ENCODE data around the gene TMEM218. TPM values are rescaled to one million over a fixed set of nuclear protein-coding genes. Genes with fewer than 3 reads are reported as not detected.

Gene TMEM218
- total and polyA plus RNA-seq, 5 donors from 2014 or later, result 9.7 to 42.8 (median 40.1) TPM

- Histone ChIP-seq H3K27me3 (ENCODE audit: control insufficient read depth, insufficient read depth, low read length) (no peaks in the 10 kb centered on the region), H3K9me3 (ENCODE audit: control insufficient read depth in 2 of 2, low read length in 2 of 2) (no peaks in the 10 kb centered on the region), H3K4me3 (ENCODE audit: low read depth, low read length) (no peak overlapping the region), H3K36me3 (ENCODE audit: control insufficient read depth, insufficient read depth, low read length) (no peaks in the 10 kb centered on the region), H3K4me1 (ENCODE audit: control insufficient read depth, insufficient read depth, low read length, poor library complexity, severe bottlenecking) (no peaks in the 10 kb centered on the region), H3K27ac (ENCODE audit: insufficient read depth, low read length, poor library complexity, severe bottlenecking) (no peak overlapping the region)
- Mint-ChIP-seq H3K27ac (no peak overlapping the region), H3K36me3 (no peaks in the 10 kb centered on the region), H3K4me1 (no peaks in the 10 kb centered on the region), H3K27me3 (no peaks in the 10 kb centered on the region), H3K4me3 (no peak overlapping the region), H3K9me3 (no peaks in the 10 kb centered on the region)
- DNase-seq (no peak), ATAC-seq (ENCODE audit: low read depth in 2 of 2) (no peak)
Observed at GRCh38 chr11:125083312-125084056, 27.9 kb downstream of the TMEM218 start.

DNA sequence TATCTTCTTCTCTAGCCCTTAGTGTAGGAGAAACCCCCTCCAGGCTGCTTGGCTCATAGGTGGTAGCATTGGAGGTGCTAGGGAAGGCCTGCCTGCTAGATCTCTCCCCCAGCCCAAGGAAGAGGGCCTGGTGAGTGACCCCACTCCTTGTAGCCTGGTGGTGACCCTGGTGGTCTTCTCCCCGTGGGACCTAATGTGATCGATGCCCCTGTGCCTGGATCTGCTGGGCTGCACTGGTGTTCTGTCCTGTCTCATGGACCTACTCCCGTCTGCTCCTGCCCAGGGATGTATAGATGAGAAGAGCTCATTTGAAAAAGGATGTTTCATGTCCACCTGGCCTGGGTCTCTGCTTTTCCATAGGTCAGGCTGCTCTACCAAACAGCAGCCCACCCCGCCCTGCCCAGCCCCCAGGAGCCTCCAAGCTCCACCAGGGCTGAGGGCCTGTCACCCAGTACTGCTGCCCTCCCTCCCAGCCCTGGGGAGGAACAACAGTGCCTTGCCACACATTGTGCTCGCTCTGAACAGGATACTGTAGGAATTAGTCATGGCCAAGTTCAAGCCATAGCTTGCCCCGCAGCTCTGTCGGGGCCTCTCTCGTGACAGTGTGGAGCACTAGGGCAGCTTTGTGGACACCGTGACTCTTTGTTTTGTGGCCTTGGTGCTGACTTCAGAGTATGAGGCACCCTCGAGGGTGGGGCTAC lies 28.7 kb downstream of the TMEM218 start:
- Histone ChIP-seq H3K4me3 (ENCODE audit: low read depth, low read length) (no peak overlapping the region), H3K4me1 (ENCODE audit: control insufficient read depth, insufficient read depth, low read length, poor library complexity, severe bottlenecking) (no peaks in the 10 kb centered on the region), H3K36me3 (ENCODE audit: control insufficient read depth, insufficient read depth, low read length) (no peaks in the 10 kb centered on the region), H3K9me3 (ENCODE audit: control insufficient read depth in 2 of 2, low read length in 2 of 2) (no peaks in the 10 kb centered on the region), H3K27me3 (ENCODE audit: control insufficient read depth, insufficient read depth, low read length) (no peaks in the 10 kb centered on the region), H3K27ac (ENCODE audit: insufficient read depth, low read length, poor library complexity, severe bottlenecking) (no peak overlapping the region)
- DNase-seq (no peak), ATAC-seq (ENCODE audit: low read depth in 2 of 2) (no peak)
- H3K4me3 Mint-ChIP-seq, result no peak overlapping the region
- H3K9me3 Mint-ChIP-seq, result no peaks in the 10 kb centered on the region
- H3K27me3 Mint-ChIP-seq, result peaks cover under 1% of the 10 kb centered on the region
- no peaks in the 10 kb centered on the region for H3K36me3 Mint-ChIP-seq
- H3K4me1 Mint-ChIP-seq, result no peaks in the 10 kb centered on the region
- H3K27ac Mint-ChIP-seq, result no peak overlapping the region

GRCh38 chr11:125082040-125082439 lies 29.4 kb downstream of the TMEM218 start:
- no peak overlapping the region for H3K4me3 ChIP-seq (ENCODE audit: low read depth, low read length)
- Mint-ChIP-seq H3K9me3 (no peaks in the 10 kb centered on the region), H3K4me1 (no peaks in the 10 kb centered on the region), H3K36me3 (no peaks in the 10 kb centered on the region), H3K27ac (peak overlapping the region in 1 of 3 donors; percentile 71), H3K27me3 (peaks cover 5% of the 10 kb centered on the region), H3K4me3 (no peak overlapping the region)
- H3K4me1 ChIP-seq (ENCODE audit: control insufficient read depth, insufficient read depth, low read length, poor library complexity, severe bottlenecking), result no peaks in the 10 kb centered on the region
- no peaks in the 10 kb centered on the region for H3K36me3 ChIP-seq (ENCODE audit: control insufficient read depth, insufficient read depth, low read length)
- DNase-seq, result no peak
- no peaks in the 10 kb centered on the region for H3K27me3 ChIP-seq (ENCODE audit: control insufficient read depth, insufficient read depth, low read length)
- H3K9me3 ChIP-seq (ENCODE audit: control insufficient read depth in 2 of 2, low read length in 2 of 2), result no peaks in the 10 kb centered on the region
- H3K27ac ChIP-seq (ENCODE audit: insufficient read depth, low read length, poor library complexity, severe bottlenecking), result no peak overlapping the region
- ATAC-seq (ENCODE audit: low read depth in 2 of 2), result no peak

GRCh38 chr11:125081098-125081798 lies 30.2 kb downstream of the TMEM218 start:
- ATAC-seq (ENCODE audit: low read depth in 2 of 2), result no peak
- Histone ChIP-seq H3K4me1 (ENCODE audit: control insufficient read depth, insufficient read depth, low read length, poor library complexity, severe bottlenecking) (no peaks in the 10 kb centered on the region), H3K36me3 (ENCODE audit: control insufficient read depth, insufficient read depth, low read length) (no peaks in the 10 kb centered on the region), H3K27me3 (ENCODE audit: control insufficient read depth, insufficient read depth, low read length) (no peaks in the 10 kb centered on the region), H3K27ac (ENCODE audit: insufficient read depth, low read length, poor library complexity, severe bottlenecking) (no peak overlapping the region), H3K9me3 (ENCODE audit: control insufficient read depth in 2 of 2, low read length in 2 of 2) (no peaks in the 10 kb centered on the region), H3K4me3 (ENCODE audit: low read depth, low read length) (no peak overlapping the region)
- no peaks in the 10 kb centered on the region for H3K9me3 Mint-ChIP-seq
- no peaks in the 10 kb centered on the region for H3K36me3 Mint-ChIP-seq
- no peak for DNase-seq
- H3K4me3 Mint-ChIP-seq, result no peak overlapping the region
- peaks cover 5% of the 10 kb centered on the region for H3K27me3 Mint-ChIP-seq
- no peaks in the 10 kb centered on the region for H3K4me1 Mint-ChIP-seq
- H3K27ac Mint-ChIP-seq, result no peak overlapping the region

- no peak overlapping the region for H3K4me3 ChIP-seq (ENCODE audit: low read depth, low read length)
- H3K36me3 ChIP-seq (ENCODE audit: control insufficient read depth, insufficient read depth, low read length), result no peaks in the 10 kb centered on the region
- H3K27me3 ChIP-seq (ENCODE audit: control insufficient read depth, insufficient read depth, low read length), result no peaks in the 10 kb centered on the region
- H3K4me1 ChIP-seq (ENCODE audit: control insufficient read depth, insufficient read depth, low read length, poor library complexity, severe bottlenecking), result no peaks in the 10 kb centered on the region
- Mint-ChIP-seq H3K36me3 (no peaks in the 10 kb centered on the region), H3K4me1 (no peaks in the 10 kb centered on the region), H3K27me3 (peaks cover 5% of the 10 kb centered on the region), H3K4me3 (no peak overlapping the region), H3K27ac (no peak overlapping the region), H3K9me3 (no peaks in the 10 kb centered on the region)
- no peak overlapping the region for H3K27ac ChIP-seq (ENCODE audit: insufficient read depth, low read length, poor library complexity, severe bottlenecking)
- DNase-seq, result no peak
- no peaks in the 10 kb centered on the region for H3K9me3 ChIP-seq (ENCODE audit: control insufficient read depth in 2 of 2, low read length in 2 of 2)
- ATAC-seq (ENCODE audit: low read depth in 2 of 2), result no peak
Observed at GRCh38 chr11:125080531-125080911, 30.9 kb downstream of the TMEM218 start.

DNA sequence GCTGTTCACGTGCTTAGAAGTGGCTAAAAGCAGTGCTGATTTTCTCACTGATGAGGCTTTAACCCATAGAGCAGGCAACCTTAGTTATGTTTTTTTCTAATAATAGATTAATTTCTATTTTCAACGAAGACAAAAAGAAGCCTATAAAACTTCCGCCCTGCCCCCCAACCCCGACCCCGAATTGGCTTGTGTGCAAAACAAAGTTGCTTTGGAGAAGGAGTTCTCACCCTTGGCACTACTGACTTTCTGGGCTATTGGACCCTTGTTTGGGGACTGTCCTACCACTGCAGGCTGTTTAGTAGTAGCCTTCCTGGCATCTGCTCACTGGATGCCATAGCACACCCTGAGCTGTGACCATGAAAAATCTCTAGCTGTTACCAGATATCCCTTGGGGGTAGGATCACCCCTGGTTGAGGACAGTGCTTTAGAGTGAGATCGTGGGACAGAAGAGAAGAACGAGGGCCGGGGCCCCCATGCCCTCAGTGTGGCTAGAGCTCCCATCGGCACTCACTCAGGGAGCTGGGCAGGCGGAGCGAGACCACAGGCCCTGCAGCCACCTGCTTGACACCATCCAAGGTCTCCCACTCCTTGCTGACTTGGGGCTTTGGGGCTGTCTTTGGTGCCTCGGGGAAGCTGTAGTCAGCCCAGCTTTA lies 31.4 kb downstream of the TMEM218 start:
- H3K9me3 Mint-ChIP-seq, result no peaks in the 10 kb centered on the region
- DNase-seq (no peak), ATAC-seq (ENCODE audit: low read depth in 2 of 2) (no peak)
- Histone ChIP-seq H3K4me1 (ENCODE audit: control insufficient read depth, insufficient read depth, low read length, poor library complexity, severe bottlenecking) (no peaks in the 10 kb centered on the region), H3K4me3 (ENCODE audit: low read depth, low read length) (no peak overlapping the region), H3K27me3 (ENCODE audit: control insufficient read depth, insufficient read depth, low read length) (no peaks in the 10 kb centered on the region), H3K27ac (ENCODE audit: insufficient read depth, low read length, poor library complexity, severe bottlenecking) (no peak overlapping the region), H3K9me3 (ENCODE audit: control insufficient read depth in 2 of 2, low read length in 2 of 2) (no peaks in the 10 kb centered on the region), H3K36me3 (ENCODE audit: control insufficient read depth, insufficient read depth, low read length) (no peaks in the 10 kb centered on the region)
- no peaks in the 10 kb centered on the region for H3K4me1 Mint-ChIP-seq
- peaks cover 5% of the 10 kb centered on the region for H3K27me3 Mint-ChIP-seq
- H3K4me3 Mint-ChIP-seq, result no peak overlapping the region
- H3K27ac Mint-ChIP-seq, result no peak overlapping the region
- H3K36me3 Mint-ChIP-seq, result no peaks in the 10 kb centered on the region

DNA sequence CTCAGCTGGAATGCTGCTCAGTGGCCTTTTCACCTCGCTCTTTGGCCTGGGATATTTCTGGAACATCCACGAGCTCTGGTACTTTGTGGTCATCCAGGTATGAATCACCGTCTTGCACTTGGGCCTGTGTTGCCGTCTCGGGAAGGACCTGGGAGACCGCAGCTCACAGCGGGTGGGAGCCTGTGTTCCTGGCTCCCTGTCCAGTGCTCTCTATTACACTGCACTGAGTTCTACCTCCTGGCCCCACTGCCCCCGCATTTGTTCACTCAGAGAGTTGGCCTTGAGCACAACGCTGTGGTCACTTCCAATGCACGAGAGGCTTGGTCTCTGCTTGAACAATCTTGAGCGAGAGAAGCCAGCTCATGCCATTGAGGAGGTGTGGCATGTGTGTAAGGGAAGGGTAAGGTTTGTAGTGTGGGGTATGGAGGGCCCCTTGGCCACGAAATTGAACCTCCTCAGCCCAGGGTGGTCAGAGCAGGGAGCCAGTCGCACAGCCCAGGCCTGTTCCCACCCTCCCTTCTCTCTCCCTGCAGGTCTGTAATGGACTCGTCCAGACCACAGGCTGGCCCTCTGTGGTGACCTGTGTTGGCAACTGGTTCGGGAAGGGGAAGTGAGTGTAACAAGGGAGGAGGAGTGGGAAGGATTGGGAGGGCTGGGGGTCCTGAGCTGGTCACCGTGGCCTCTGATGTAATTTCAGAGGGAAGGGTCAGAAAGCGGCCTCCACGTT lies 32.1 kb downstream of the TMEM218 start:
- H3K27ac Mint-ChIP-seq, result no peak overlapping the region
- no peaks in the 10 kb centered on the region for H3K36me3 Mint-ChIP-seq
- Histone ChIP-seq H3K27me3 (ENCODE audit: control insufficient read depth, insufficient read depth, low read length) (no peaks in the 10 kb centered on the region), H3K4me1 (ENCODE audit: control insufficient read depth, insufficient read depth, low read length, poor library complexity, severe bottlenecking) (no peaks in the 10 kb centered on the region), H3K27ac (ENCODE audit: insufficient read depth, low read length, poor library complexity, severe bottlenecking) (no peak overlapping the region), H3K4me3 (ENCODE audit: low read depth, low read length) (no peak overlapping the region), H3K36me3 (ENCODE audit: control insufficient read depth, insufficient read depth, low read length) (no peaks in the 10 kb centered on the region), H3K9me3 (ENCODE audit: control insufficient read depth in 2 of 2, low read length in 2 of 2) (no peaks in the 10 kb centered on the region)
- no peaks in the 10 kb centered on the region for H3K4me1 Mint-ChIP-seq
- no peak overlapping the region for H3K4me3 Mint-ChIP-seq
- DNase-seq (no peak), ATAC-seq (ENCODE audit: low read depth in 2 of 2) (no peak)
- no peaks in the 10 kb centered on the region for H3K9me3 Mint-ChIP-seq
- H3K27me3 Mint-ChIP-seq, result peaks cover 5% of the 10 kb centered on the region
